ENCODE data around the gene DBI.

DNA sequence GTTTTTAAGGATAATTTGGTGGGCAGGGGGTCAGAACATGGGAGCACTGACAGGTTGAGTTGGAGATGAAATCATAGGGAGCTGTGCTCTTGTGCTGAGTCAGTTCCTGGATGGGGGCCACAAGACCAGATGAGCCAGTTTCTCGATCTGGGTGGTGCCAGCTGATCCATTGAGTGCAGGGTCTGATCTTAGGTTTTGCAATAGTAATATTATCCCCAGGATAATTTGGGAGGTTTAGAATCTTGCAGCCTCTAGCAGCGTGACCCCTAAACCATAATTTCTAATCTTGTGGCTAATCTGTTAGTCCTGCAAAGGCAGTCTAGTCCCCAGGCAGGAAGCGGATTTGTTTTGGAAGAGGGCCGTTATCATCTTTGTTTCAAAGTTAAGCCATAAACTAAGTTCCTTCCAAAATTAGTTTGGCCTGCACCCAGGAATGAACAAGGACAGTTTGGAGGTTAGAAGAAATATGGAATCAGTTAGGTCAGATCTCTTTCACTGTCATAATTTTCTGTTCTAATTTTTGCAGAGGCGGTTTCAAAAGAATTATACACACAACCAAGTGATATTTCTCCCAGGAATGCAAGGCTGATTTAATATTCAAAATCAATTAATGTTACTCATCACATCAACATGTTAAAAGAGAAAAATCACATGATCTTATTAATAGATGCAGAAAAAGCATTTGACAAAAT, 23.0 kb downstream of the DBI start:
- TF ChIP-seq POLR2AphosphoS5 (IDR thresholded peaks at IDR 0.05; ENCODE audit: low read depth, low read length) (no peak), POLR2A (IDR thresholded peaks at IDR 0.05; ENCODE audit: low read depth, low read length) (no peak), TAF1 (IDR thresholded peaks at IDR 0.05; ENCODE audit: borderline replicate concordance, low read depth, low read length) (no peak)

All from GM12892 (cell line).